Femur (tissue), 1 donor: ENCODE measurements around the gene EGR2.
"Not testable (repeated sequence)": the region's sequence is repeated elsewhere in the genome, so short reads cannot be mapped to it uniquely, and the experiment has no call there.

ENCODE experiments used
- DNase-seq: peaks from one replicate; pipeline ENCODE4 v3.0.0-alpha.2; 2017

The EGR2 gene

DNA sequence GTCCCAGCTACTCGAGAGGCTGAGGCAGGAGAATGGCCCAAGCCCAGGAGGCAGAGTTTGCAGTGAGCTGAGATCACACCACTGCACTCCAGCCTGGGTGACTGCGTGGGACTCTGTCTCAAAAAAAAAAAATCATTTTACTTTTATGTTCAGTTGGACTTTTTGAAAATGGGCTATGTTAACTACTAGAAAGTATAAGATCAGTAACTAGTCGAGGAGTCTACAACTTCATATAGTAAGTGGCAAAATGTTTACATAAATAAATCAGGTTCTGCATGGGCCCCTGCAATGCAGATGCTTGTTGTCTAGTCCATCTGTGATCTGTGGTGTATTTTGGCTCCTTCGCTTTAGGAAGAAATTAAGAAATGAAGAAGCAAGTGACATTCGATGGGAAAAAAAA lies 23.9 kb downstream of the EGR2 start:
- DNase-seq: no peak

DNA sequence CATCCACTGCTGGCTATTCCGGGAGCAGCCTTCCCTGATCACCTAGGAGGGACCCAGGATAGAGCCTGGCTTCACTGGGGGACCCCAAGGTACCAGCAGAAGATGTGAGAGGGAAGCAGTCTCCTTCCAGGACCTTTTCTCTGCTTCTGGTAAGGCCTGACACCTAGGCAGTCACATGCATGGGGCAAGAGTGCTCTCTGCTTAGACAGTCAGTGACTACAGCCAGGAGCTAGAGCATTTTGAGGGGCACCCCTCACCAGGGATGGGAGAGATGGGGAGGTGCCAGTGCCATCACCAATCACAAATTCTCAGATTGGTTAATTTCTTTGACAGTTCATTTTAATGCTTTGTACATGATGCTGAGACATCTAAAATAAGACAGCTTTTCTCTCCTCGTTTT lies 25.6 kb downstream of the EGR2 start:
- no peak for DNase-seq

DNA sequence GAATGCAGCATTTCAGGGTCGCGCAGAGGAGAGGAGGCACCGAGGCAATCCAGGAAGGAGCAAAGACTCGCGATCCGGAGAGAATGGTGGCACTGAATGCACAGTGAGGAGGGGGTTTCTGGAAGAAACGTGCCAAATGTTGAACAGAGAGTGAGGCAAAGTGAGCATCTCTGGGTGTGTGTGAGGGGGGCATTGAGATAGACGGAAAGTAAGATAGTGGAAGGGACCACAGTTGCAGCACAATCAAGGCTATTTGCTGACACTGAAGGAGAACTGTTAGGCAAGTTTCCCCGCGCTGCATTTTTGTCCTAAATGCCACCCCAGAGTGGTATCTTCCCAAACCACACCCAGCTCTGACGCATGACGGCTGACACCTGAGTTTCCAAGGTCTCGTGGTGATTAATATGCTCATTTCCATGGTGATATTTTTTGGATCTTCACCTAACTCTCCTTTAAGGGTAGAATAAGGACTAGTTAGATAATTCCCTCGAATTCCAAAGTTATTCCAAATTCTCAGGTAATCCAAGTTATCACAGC lies 26.1 kb downstream of the EGR2 start:
- no peak for DNase-seq

GRCh38 chr10:62788861-62789467 lies 27.2 kb downstream of the EGR2 start:
- no peak for DNase-seq

DNA sequence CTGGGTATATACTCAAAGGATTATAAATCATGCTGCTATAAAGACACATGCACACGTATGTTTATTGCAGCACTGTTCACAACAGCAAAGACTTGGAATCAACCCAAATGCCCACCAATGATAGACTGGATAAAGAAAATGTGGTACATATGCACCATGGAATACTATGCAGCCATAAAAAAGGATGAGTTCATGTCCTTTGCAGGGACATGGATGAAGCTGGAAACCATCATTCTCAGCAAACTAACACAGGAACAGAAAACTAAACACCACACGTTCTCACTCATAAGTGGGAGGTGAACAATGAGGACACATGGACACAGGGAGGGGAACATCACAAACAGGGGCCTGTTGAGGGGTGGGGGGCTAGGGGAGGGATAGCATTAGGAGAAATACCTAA lies 27.9 kb downstream of the EGR2 start:
- not testable (repeated sequence) for DNase-seq

DNA sequence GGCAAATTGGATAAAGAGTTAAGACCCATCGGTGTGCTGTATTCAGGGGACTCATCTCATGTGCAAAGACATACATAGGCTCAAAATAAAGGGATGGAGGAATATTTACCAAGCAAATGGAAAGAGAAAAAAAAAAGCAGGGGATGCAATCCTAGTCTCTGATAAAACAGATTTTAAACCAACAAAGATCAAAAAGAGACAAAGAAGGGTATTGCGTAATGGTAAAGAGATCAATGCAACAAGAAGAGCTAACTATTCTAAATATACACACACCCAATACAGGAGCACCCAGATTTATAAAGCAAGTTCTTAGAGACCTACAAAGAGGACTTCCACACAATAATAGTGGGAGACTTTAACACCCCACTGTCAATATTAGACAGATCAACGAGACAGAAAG lies 31.6 kb downstream of the EGR2 start:
- DNase-seq: not testable (repeated sequence)

- no peak for DNase-seq
Observed at GRCh38 chr10:62779487-62780248, 36.5 kb downstream of the EGR2 start.

DNA sequence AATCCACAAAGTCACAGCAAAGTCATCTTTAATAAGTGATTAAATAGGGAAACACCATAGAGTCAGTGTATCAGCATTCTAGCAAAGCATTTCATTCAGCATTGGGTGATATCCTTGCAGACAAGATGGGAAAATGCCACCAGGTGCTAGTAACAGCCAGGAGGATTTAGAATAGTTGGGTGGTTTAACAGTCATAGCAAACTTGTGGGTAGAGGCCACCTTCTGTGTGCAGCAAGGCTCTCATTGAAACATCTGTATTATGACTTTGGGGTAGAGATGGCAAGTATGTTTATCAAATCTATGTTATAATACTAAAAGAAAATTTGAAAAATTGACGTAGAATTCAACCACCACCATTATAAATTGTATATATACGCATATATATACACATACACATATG lies 38.0 kb downstream of the EGR2 start:
- DNase-seq: no peak

DNA sequence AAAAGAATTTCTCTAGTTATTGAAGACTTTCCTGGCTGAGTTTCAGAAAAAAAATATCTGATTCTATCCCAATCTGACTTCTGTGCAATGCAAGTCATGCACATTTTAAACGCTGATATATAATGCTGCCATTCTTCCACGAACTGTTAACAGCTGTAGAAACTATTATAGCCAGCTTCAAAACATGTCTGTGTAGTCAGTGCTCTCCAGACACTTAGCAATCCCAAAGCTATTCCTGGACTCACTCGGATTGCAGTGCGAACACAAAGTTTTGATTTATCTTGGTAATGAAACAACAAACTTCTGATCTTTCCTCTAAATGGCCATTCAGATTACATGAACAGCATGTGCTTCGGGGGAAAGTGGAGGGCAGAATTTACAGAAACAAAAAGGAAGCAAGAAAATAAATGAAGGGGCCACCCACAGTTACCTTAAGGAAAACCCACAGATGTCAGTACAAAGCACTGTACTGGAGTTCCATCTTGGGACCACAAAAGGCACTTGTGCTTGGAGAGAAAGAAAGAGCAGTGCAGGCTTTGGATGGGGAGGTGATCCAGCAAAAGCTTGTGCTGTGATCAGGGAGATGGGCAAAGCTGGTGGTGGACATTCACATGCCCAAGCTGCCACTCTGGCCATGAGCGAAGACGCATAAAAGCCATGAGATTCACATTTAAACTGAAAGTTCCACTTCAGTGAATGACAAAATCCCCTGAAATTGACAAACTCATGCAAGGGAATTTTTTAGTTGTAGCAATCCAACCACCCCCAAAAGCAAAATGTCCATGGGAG lies 43.8 kb downstream of the EGR2 start:
- no peak for DNase-seq

DNA sequence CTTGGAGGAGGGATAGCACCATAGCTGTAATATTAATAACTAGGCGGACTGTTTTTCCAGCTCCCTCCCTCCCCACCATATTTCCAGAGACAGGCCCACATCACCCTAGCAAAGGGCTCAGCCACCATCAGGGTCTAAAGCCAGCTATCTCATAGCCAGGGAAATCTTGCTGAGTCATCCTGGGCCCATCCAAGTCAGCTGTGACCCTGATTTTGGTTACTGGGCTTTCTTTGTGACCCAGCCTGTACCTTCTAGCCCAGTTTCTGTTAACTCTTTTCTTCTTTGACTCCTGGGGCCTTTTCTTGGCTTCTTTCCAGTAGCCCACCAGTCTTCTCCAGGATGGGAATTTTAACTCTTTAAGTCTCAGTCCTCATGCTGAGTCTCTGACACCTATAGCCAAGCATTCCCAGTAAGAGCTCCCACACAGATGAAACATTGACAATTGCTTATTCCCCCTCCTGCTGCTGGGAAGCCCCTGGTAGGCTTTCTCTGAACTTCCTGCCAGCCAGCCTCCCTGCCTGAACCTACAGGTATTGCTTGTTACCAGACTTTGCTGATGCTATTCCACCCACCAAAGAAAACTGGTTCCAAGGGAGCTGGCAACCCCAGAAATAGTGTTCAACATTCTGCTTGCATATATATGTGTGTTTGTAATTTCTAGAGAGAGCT lies 46.5 kb downstream of the EGR2 start:
- no peak for DNase-seq

- no peak for DNase-seq
Observed at GRCh38 chr10:62766386-62766785, 49.8 kb downstream of the EGR2 start.

DNA sequence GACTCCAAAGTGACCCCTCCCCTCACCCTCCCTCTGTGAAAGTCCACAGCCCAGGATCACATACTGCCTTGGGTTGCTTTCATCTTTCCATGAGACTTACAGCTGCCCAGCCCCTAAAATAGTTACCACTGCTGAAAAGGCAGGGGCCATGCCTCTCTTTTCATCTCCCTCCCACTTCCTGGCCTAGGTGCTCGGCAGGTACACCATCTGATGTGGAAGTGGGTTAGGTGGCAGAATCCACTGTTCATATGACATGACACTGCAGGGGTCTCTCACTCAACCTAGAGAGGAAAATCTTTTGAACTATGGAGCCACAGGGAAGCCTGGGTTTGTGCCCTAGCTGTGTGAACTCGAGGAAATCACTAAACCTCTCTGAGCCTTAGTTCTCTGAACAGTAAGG lies 50.4 kb downstream of the EGR2 start:
- DNase-seq: no peak

- DNase-seq: no peak
Observed at GRCh38 chr10:62764011-62764410, 52.2 kb downstream of the EGR2 start.

DNA sequence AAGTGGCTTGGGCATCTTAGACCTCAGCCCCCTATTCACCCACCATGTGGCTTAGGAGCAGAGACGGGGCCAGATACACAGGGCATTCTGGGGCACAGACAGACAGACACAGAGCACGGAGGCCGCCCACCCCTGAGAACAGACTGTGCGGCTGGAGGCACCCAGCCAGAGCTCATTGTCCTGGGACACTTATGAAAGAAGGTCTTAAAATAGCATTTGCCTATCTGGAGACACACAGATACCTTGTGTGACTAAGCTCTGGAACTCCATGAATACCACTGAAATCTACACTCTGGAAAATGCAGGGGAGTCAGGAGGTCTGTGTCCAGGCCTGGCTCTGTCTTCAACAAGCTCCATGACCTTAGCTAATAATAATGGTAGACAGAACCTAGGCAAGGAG lies 53.0 kb downstream of the EGR2 start:
- DNase-seq: no peak
